ENCODE measurements around the gene IGFN1.

DNA sequence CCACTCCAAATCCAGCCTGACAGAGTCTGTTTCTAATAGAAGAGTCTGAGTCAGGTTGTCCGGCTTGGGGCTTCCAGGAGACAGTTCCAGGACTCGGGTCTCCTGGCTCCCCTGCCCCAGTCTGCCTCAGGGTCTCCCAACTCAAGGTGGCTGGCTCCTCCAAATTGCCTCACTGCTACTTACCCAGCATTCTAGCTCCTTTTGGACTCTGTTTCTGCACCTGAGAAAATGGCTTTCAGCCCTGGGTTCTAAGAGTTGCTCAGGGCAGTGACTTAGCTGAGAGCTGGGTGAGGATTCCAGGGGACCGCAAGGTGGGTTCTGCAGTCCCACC lies 5.5 kb upstream of the IGFN1 start:
- TF ChIP-seq, protein P1, sequence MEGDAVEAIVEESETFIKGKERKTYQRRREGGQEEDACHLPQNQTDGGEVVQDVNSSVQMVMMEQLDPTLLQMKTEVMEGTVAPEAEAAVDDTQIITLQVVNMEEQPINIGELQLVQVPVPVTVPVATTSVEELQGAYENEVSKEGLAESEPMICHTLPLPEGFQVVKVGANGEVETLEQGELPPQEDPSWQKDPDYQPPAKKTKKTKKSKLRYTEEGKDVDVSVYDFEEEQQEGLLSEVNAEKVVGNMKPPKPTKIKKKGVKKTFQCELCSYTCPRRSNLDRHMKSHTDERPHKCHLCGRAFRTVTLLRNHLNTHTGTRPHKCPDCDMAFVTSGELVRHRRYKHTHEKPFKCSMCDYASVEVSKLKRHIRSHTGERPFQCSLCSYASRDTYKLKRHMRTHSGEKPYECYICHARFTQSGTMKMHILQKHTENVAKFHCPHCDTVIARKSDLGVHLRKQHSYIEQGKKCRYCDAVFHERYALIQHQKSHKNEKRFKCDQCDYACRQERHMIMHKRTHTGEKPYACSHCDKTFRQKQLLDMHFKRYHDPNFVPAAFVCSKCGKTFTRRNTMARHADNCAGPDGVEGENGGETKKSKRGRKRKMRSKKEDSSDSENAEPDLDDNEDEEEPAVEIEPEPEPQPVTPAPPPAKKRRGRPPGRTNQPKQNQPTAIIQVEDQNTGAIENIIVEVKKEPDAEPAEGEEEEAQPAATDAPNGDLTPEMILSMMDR (IDR thresholded peaks at IDR 0.05; ENCODE audit: poor library complexity, severe bottlenecking), result no peak
- TF ChIP-seq RAD21 (conservative IDR thresholded peaks at IDR 0.05) (no peak), MXI1 (conservative IDR thresholded peaks at IDR 0.05; ENCODE audit: poor library complexity, severe bottlenecking) (no peak), EZH2 (IDR thresholded peaks at IDR 0.05; ENCODE audit: borderline replicate concordance, insufficient read depth, low read length, poor library complexity, severe bottlenecking) (no peak), TAF1 (IDR thresholded peaks at IDR 0.05; ENCODE audit: low read depth) (no peak), POLR2AphosphoS5 (IDR thresholded peaks at IDR 0.05) (no peak)
- TF ChIP-seq, protein P2, sequence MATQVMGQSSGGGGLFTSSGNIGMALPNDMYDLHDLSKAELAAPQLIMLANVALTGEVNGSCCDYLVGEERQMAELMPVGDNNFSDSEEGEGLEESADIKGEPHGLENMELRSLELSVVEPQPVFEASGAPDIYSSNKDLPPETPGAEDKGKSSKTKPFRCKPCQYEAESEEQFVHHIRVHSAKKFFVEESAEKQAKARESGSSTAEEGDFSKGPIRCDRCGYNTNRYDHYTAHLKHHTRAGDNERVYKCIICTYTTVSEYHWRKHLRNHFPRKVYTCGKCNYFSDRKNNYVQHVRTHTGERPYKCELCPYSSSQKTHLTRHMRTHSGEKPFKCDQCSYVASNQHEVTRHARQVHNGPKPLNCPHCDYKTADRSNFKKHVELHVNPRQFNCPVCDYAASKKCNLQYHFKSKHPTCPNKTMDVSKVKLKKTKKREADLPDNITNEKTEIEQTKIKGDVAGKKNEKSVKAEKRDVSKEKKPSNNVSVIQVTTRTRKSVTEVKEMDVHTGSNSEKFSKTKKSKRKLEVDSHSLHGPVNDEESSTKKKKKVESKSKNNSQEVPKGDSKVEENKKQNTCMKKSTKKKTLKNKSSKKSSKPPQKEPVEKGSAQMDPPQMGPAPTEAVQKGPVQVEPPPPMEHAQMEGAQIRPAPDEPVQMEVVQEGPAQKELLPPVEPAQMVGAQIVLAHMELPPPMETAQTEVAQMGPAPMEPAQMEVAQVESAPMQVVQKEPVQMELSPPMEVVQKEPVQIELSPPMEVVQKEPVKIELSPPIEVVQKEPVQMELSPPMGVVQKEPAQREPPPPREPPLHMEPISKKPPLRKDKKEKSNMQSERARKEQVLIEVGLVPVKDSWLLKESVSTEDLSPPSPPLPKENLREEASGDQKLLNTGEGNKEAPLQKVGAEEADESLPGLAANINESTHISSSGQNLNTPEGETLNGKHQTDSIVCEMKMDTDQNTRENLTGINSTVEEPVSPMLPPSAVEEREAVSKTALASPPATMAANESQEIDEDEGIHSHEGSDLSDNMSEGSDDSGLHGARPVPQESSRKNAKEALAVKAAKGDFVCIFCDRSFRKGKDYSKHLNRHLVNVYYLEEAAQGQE (IDR thresholded peaks at IDR 0.05; ENCODE audit: borderline replicate concordance), result no peak
